ENCODE results near the gene NELL1. TPM values are rescaled to one million over a fixed set of nuclear protein-coding genes. Genes with fewer than 3 reads are reported as not detected.

NELL1 gene
- total RNA-seq, 1 experiment from 2014 or later, result 0.22 TPM

- Histone ChIP-seq H3K9me3 (ENCODE audit: control insufficient read depth, low read depth, low read length) (no peaks in the 10 kb centered on the region), H3K23me2 (ENCODE audit: insufficient read length, low read depth, low read length, poor library complexity, severe bottlenecking) (no peaks in the 10 kb centered on the region), H3T11ph (ENCODE audit: low read length) (no peak overlapping the region), H3K9ac (ENCODE audit: extremely low read depth, insufficient read length, low read length) (no peak overlapping the region), H3K23ac (ENCODE audit: insufficient read length, low read depth, low read length) (no peak overlapping the region), H3K56ac (ENCODE audit: insufficient read length, low read depth, low read length) (no peak overlapping the region), H3K27ac (ENCODE audit: insufficient read length, low read depth, low read length) (no peak overlapping the region), H3K4me2 (ENCODE audit: insufficient read depth, insufficient read length, low read length) (no peak overlapping the region), H4K8ac (replicated peaks; ENCODE audit: insufficient read length, low read depth, low read length) (no peak overlapping the region), H4K91ac (ENCODE audit: insufficient read length, low read depth, low read length) (no peak overlapping the region), H3K79me1 (ENCODE audit: insufficient read depth, low read depth, low read length, poor library complexity, severe bottlenecking) (no peaks in the 10 kb centered on the region), H2BK12ac (ENCODE audit: insufficient read length, low read depth, low read length) (no peak overlapping the region), H2BK15ac (ENCODE audit: low read depth, low read length) (no peak overlapping the region), H2AFZ (ENCODE audit: low read length) (no peak overlapping the region), H3K14ac (ENCODE audit: insufficient read depth, low read length) (no peak overlapping the region), H3K4me1 (ENCODE audit: insufficient read depth, low read length) (no peaks in the 10 kb centered on the region), H3K27me3 (ENCODE audit: insufficient read depth, low read length) (no peaks in the 10 kb centered on the region), H3K18ac (ENCODE audit: insufficient read length, low read depth, low read length) (no peak overlapping the region), H3K79me2 (ENCODE audit: insufficient read depth, low read length) (no peaks in the 10 kb centered on the region), H2AK5ac (ENCODE audit: insufficient read length, low read length) (no peak overlapping the region), H2BK20ac (ENCODE audit: low read depth, low read length, poor library complexity, severe bottlenecking) (no peak overlapping the region), H2BK120ac (ENCODE audit: low read depth, low read length, poor library complexity, severe bottlenecking) (no peak overlapping the region), H2BK5ac (ENCODE audit: insufficient read length, low read length) (no peak overlapping the region), H4K5ac (ENCODE audit: insufficient read length, low read depth, low read length) (no peak overlapping the region), H3K4ac (ENCODE audit: low read depth, low read length) (no peak overlapping the region), H4K20me1 (ENCODE audit: control insufficient read depth, insufficient read depth, insufficient read length) (no peaks in the 10 kb centered on the region)
- DNase-seq, result no peak
- Mint-ChIP-seq H3K27me3 (ENCODE audit: low read depth) (no peaks in the 10 kb centered on the region), H3K4me1 (no peaks in the 10 kb centered on the region; a peak in 1 of 4 replicates), H3K9me3 (no peaks in the 10 kb centered on the region; a peak in 1 of 5 replicates), H3K36me3 (ENCODE audit: insufficient read depth in 1 of 3, low read depth in 3 of 3) (no peaks in the 10 kb centered on the region), H3K4me3 (no peak overlapping the region), H3K27ac (no peak overlapping the region; a peak in 1 of 7 replicates)
- no peak for TF ChIP-seq CTCF (conservative IDR thresholded peaks at IDR 0.05)
- no CpG with 5 or more reads among the region's 3 CpGs for WGBS (ENCODE audit: extremely low coverage, insufficient read length, low lambda C conversion rate)
These were observed 125.6 kb downstream of the NELL1 start for GRCh38 chr11:20795005-20795404.

Measured in H9 (cell line).